Liver (tissue), 3 donors: ENCODE measurements around the gene SSRP1.

Experiments
- ATF3 ChIP-seq: IDR thresholded peaks from 2 replicates; pipeline ENCODE4 v1.6.1; 2016; ENCODE audit warnings: antibody characterized with exemption
- CTCF ChIP-seq: fragments of 150-350 bp; IDR thresholded peaks from 2 replicates; pipeline ENCODE4 v1.5.1; 2017; ENCODE audit warnings: improper control_type of control experiment, low read depth, low read length; ENCODE audit not compliant: missing input control
- REST ChIP-seq: IDR thresholded peaks from 2 replicates; pipeline ENCODE4 v1.6.1; 2016; ENCODE audit warnings: antibody characterized with exemption, mild to moderate bottlenecking
- TAF1 ChIP-seq: conservative IDR thresholded peaks from 2 replicates; pipeline ENCODE4 v1.6.1; 2016; ENCODE audit warnings: antibody characterized with exemption, mild to moderate bottlenecking
- YY1 ChIP-seq: IDR thresholded peaks from 2 replicates; pipeline ENCODE4 v1.6.1; 2016; ENCODE audit warnings: antibody characterized with exemption, mild to moderate bottlenecking
- donor health status: healthy.
- donor health status: healthy.

DNA sequence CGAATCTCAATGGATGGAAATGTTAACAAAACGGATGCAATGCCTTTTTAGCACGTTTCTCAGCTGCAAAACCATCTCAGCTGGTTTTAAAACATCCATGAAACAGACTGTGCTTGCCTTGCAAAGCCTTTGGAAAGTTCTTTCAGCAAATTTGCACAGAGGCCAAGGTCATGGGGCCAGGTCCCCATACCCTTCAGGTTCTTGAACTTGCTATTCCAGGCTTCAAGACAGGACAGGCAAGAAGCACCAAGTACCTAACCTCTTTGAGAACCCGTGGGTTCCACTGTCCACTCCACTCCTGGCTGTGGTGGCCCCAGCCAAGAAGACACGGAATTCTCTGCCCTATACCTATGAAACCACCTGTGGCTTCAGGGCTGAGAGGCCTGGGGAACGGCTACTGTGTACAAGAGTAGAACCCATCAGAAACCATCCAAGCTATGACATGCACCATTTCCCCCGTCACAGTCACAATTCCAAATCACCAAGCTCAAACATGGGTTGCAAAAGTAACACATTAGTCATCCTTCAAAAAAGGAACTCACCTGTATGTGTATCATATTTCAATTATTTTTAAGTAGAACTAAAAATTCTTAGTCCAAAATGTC is 27.9 kb downstream of the SSRP1 start:
- TF ChIP-seq CTCF: no peak
- TF ChIP-seq TAF1: no peak
- no peak for TF ChIP-seq ATF3
- no peak for TF ChIP-seq REST
- no peak for TF ChIP-seq YY1
